ENCODE measurements around the gene APOBEC4.
"Not testable (repeated sequence)": the region's sequence is repeated elsewhere in the genome, so short reads cannot be mapped to it uniquely, and the experiment has no call there.

The APOBEC4 gene, protein sequence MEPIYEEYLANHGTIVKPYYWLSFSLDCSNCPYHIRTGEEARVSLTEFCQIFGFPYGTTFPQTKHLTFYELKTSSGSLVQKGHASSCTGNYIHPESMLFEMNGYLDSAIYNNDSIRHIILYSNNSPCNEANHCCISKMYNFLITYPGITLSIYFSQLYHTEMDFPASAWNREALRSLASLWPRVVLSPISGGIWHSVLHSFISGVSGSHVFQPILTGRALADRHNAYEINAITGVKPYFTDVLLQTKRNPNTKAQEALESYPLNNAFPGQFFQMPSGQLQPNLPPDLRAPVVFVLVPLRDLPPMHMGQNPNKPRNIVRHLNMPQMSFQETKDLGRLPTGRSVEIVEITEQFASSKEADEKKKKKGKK

GRCh38 chr1:183652547-183653461, at the start of gene APOBEC4:
Gene APOBEC4, minus strand, starts transcription at chr1:183653316. Its CDS starts 4,535 bp downstream, at chr1:183648781.
- peak; percentile 20 for DNase-seq

GRCh38 chr1:183702813-183703198, 49.7 kb upstream of the APOBEC4 start:
- DNase-seq = no peak

DNA sequence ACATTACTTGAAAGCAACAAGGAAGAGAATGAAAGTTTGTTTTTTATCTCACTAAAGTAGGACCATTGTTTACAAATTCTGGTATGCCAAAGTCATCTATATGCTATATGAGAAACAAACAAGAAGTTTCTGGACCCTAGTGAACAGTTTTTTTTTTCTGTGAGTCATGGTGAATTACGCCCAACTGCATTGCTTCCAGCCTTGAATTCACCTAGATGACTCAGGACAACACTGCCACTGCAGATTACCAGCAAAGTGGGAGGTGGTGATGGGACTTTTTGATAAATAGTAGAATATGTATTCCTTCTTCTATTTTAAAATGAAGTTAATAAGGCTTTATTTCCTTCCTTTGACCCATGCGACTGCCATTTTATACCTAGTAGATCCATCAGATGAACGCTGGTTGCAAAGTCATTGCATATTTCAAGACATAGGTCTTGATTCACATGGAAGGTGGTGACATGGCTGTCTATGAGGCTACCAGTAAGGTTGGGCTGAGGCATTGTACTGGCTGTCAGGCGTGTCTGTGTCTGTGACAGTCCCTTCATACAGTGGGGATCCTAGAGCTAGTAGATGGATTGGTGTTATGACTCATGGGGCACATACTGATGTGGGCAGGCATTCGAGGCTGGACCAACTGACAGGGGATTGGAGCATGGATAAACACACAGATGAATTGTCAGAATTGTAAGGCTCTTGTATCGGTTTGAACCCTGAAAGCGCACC, 49.1 kb upstream of the APOBEC4 start:
- DNase-seq = no peak

DNA sequence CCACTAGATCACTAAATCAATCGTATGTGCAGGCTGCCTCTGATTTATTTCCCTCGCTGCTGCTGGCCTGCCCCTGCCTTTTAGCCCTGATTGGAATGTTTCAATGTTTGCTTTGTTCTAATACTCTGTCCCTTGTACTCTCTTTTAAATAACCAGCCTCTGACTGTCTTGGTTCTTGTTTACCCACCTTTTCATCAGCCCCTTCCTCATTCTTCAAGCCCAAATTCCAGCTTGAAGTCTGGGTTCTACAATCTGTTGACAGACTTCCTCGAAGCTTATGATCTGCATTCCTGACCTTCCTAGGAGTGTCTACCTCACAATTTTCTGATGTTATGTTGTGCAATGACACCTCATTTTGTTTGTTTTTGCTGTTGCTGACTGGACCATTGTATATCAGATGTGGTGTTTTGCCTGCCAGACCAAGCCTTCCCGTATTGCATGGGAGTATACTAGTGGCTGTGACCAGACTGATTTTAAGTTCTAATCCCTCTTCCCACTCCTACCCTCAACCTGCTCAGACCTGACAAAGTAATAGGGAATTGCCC, 46.6 kb upstream of the APOBEC4 start:
- no peak for DNase-seq

GRCh38 chr1:183697814-183698590, 44.9 kb upstream of the APOBEC4 start:
- no peak for DNase-seq

- DNase-seq = no peak
Measured at GRCh38 chr1:183696981-183697380, 43.9 kb upstream of the APOBEC4 start.

DNA sequence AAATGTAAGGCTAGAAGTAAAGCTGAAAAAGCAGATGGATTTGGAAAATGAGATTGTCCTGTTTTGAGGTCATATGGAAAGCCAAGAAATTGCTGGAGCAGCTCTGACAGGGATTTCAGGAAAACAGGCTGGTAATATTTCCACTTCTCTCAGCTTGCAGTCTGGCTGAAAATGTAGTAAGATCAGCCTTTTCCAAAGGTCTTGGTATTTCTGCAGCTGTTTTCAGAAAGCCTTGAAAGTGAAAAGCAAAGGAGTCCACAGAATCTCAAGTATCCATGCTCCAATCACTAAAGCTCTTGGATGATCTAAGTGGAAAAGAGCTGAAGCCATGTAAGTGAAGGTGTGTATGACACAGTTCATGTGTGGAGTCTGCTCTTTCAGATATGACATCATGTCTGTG, 41.6 kb upstream of the APOBEC4 start:
- no peak for DNase-seq

DNA sequence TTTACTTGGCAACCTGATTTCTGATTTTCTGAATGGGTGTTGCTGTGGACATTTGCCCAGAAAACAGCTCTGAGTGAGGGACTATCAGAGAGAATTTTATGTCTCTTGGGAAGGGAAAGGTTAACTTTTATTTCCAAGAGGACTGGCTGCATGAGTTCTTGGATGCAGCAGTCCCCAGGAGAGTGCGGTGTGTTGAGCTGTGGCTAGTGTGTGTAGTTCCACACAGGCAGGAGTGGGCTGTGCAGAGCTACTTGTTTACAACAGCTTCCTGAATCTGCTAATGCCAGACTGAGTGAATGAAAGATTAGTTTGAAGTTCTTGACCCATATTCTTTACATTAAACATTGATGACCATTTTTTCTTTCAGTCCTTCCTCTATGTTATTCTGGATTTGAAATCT, 41.0 kb upstream of the APOBEC4 start:
- DNase-seq = no peak

- no peak for DNase-seq
Measured at GRCh38 chr1:183693521-183693920, 40.4 kb upstream of the APOBEC4 start.

DNA sequence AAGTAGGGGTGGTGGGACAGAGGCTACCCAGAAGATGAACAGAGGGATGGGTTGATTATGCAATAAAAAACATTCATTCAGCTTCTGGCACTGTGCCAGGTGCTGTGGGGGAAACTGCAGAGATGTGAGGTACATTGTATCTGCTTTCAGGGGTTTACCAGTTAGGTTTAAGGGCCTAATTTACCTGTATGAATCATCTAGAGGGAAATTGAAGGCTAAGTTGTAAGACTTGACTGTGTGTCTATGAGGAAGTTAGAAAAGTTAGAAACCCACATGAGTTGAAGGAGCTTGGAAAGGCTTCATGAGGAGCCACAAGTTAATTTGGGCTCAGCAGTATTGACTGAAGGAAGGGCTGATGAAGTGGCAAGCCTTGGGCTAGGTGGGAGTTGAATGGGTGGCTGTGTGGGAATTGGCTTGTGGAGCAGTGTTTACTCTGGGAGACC, 36.7 kb upstream of the APOBEC4 start:
- no peak for DNase-seq

DNA sequence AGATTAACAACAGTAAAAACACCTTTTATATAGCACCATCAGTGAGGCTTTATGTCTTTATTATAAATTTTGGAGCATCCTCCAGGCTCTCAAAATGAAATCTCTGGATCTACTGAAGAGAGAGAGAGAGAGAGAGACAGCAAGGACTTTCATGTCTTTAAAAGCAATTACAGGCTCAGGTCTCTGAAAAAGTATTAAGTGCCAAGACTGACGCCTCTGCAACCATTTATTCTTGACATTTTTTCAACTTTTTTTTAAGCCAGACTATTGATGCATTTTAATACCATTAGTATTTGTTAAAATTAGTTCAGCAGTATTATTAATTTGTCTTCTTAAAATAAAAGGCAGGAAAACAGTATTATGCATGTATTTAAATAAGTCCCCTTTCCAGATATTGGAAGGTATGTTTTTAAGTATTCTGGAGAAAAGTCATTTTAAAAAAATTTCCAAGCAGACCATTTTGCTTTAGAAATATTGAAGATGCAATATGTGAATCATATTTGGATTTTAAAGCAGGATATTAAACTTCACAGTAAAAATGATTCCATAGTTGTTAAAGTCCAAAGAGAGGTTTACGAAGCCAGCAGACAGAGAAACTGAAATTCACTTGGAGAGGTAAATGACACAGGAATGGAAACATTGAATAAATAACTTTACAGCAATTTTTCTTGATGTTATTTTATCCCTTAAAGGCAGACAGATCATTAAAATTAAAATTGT, 35.4 kb upstream of the APOBEC4 start:
- no peak for DNase-seq

DNA sequence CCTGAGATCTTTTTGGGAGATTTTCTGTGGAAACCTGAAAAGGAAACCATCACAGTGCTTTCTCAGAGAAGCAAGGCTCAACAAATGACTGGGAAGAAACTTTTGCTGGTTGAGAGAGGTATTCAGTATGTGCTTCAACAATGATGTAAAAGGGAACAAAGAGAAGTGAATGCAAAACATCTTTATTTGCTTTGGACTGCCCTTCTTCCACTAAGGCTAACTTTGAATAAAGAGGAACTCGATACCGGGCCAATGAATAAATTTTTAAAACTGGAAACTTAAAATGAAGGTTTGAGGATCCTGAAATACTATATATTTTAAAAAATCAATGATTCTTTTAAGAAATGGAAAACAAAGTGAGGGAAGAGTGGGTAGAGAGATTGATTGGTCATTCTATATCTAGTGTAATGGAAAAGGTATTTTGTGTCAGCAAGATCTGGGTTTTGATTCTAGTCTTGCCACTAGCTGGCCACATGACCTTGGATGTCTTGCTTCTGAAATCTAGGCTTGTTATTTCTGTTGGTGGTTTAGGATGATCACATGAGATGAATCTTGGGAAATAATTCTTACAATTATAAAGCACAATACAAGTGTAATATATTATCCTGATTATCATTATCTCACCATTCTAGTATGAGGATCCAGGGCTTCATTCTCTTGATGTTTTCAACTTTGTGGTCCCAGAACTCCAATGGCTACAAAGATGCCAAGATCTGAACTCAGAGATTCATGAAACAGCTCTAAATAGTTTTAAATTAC, 34.6 kb upstream of the APOBEC4 start:
- DNase-seq = no peak

- no peak for DNase-seq
Measured at GRCh38 chr1:183686229-183686628, 33.1 kb upstream of the APOBEC4 start.

DNA sequence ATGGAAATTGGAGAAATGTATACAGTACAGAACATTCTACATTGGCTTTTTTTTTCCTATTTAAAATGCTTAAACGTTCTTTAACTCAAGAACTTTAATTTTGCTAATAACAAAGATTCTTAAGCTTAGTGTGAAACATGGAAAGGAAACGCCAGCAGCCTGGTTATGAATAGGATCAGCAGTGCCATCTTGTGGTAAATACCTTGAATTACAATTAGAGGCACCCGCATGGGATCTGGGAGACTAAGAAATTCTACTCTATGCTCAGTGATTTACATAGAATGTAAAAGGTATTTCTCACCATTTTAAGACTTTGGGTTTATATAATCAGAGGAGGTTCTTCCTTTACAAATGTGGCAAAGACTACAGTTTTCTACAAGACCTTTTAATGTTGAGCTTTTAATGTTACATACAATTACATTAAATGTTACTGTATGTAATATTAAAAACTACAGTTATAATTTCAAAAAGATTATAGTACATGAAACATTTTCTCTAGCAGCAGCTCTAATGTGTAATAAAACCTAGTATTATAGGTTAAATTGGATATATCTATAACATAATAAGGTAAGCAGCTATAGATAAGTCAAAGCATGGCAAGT, 32.1 kb upstream of the APOBEC4 start:
- peak; percentile 60 for DNase-seq

DNA sequence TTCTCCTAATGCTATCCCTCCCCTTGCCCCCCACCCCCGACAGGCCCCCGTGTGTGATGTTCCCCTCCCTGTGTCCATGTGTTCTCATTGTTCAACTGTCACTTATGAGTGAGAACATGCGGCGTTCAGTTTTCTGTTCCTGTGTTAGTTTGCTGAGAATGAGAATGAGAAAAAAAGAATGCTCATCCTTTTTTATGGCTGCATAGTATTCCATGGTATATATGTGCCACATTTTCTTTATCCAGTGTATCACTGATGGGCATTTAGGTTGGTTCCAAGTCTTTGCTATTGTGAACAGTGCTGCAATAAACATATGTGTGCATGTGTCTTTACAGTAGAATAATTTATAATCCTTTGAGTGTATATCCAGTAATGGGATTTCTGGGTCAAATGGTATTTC, 26.2 kb upstream of the APOBEC4 start:
- DNase-seq = not testable (repeated sequence)

DNA sequence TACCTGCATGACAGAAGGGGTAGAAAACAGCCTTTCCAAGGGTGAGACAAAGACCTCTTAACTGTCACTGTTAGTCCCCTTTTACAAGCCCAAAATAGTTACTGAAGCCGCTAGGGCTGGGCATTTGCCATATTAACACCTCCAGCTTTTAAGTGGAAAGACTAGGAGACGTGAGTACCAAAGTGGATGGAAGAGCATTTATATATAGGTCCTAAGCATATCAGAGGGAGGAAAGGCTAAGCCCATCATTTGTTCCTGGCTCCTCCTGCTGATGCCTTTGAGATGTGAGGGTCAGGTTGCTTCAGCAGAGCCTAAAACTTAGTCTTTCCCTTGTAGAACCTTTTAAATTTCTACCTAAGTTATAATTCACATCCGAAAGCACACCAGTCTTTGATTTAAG, 25.7 kb upstream of the APOBEC4 start:
- no peak for DNase-seq

DNA sequence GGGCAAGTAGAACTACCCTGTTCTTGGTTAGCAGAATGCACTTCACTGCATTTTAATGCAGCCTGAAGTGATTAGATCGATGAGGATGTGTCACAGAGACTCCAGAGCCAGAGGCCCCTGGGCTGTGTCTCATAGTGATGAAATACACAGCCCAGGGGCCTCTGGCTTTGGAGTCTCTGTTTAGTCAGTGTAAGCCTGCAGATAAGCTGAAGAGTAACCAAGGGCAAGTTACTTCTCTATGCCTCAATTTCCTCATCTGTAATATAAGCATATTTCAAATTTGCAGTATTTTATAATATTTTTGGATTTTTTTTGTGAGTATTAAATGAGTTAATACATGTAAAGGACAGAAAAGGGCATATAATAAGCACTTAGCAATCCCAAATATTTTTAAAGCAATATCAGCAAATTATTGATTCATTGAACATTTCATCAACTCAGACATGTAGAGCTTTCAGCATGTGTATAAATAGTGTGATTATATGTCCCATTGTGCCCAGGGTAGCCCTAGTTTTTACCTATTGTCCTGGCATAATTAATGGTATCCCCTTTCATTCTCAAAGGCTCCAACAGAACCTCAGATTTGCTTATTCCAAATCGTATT, 23.6 kb upstream of the APOBEC4 start:
- no peak for DNase-seq

- no peak for DNase-seq
Measured at GRCh38 chr1:183675883-183676585, 22.9 kb upstream of the APOBEC4 start.

DNA sequence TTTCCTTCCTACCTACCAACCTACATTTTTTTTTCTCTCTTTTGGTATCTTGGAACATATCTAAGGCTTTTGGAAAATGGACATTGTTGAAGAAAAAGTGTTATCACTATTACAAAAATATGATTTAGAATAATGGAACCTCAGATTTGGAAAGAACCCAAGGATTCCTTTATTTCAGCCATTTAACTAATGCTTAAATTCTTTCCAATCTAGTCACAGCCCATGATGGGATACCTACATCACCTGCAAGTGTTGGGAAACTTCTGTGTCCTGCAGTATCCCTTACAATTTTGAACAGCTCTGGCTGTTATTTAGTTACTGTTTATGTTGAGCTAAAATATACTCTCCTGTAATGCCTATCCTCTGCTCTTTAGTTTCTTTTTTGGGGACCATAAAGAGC, 22.3 kb upstream of the APOBEC4 start:
- no peak for DNase-seq

All from CD4-positive, alpha-beta T cell treated with Interleukin-12 subunit alpha and Interleukin-12 subunit beta, for 1 hour (primary cell).